ENCODE results near the gene GGTLC2. TPM values are rescaled to one million over a fixed set of nuclear protein-coding genes. Genes with fewer than 3 reads are reported as not detected.

The GGTLC2 gene
- total RNA-seq, 1 donor from 2014 or later, result not detected

GRCh38 chr22:22689621-22690345 is 45.4 kb downstream of the GGTLC2 start:
- H3K36me3 ChIP-seq, result no peaks in the 10 kb centered on the region
- no peak for DNase-seq
- H3K4me1 ChIP-seq, result no peaks in the 10 kb centered on the region
- H3K27ac ChIP-seq (replicated peaks), result no peak overlapping the region
- peaks cover 3% of the 10 kb centered on the region for H3K27me3 ChIP-seq (ENCODE audit: low read depth)
- intact Hi-C loops (cut with micrococcal nuclease), result no loop called here
- TF ChIP-seq CTCF (IDR thresholded peaks at IDR 0.05; ENCODE audit: borderline replicate concordance), result no peak
- no peak overlapping the region for H3K4me3 ChIP-seq
- H3K9me3 ChIP-seq (replicated peaks), result no peaks in the 10 kb centered on the region

GRCh38 chr22:22691055-22691454 is 46.6 kb downstream of the GGTLC2 start:
- no peak for TF ChIP-seq CTCF (IDR thresholded peaks at IDR 0.05; ENCODE audit: borderline replicate concordance)
- Histone ChIP-seq H3K4me1 (no peaks in the 10 kb centered on the region), H3K36me3 (no peaks in the 10 kb centered on the region), H3K27ac (replicated peaks) (no peak overlapping the region), H3K9me3 (replicated peaks) (no peaks in the 10 kb centered on the region), H3K27me3 (ENCODE audit: low read depth) (peaks cover 13% of the 10 kb centered on the region), H3K4me3 (no peak overlapping the region)
- DNase-seq, result no peak
- intact Hi-C loops (cut with micrococcal nuclease), result no loop called here

GRCh38 chr22:22691716-22692701 is 47.6 kb downstream of the GGTLC2 start:
- H3K4me3 ChIP-seq, result no peak overlapping the region
- no peak for DNase-seq
- no peaks in the 10 kb centered on the region for H3K4me1 ChIP-seq
- intact Hi-C loops (cut with micrococcal nuclease), result no loop called here
- H3K9me3 ChIP-seq (replicated peaks), result no peaks in the 10 kb centered on the region
- no peaks in the 10 kb centered on the region for H3K36me3 ChIP-seq
- TF ChIP-seq CTCF (IDR thresholded peaks at IDR 0.05; ENCODE audit: borderline replicate concordance), result no peak
- no peak overlapping the region for H3K27ac ChIP-seq (replicated peaks)
- peaks cover 15% of the 10 kb centered on the region for H3K27me3 ChIP-seq (ENCODE audit: low read depth)

- Histone ChIP-seq H3K9me3 (replicated peaks) (no peaks in the 10 kb centered on the region), H3K27ac (replicated peaks) (no peak overlapping the region), H3K36me3 (no peaks in the 10 kb centered on the region), H3K4me1 (no peaks in the 10 kb centered on the region), H3K27me3 (ENCODE audit: low read depth) (peaks cover 15% of the 10 kb centered on the region), H3K4me3 (no peak overlapping the region)
- intact Hi-C loops (cut with micrococcal nuclease), result no loop called here
- DNase-seq, result no peak
- TF ChIP-seq CTCF (IDR thresholded peaks at IDR 0.05; ENCODE audit: borderline replicate concordance), result peak; percentile 27
These were observed 48.5 kb downstream of the GGTLC2 start for GRCh38 chr22:22692707-22693530.

- H3K36me3 ChIP-seq, result no peaks in the 10 kb centered on the region
- H3K4me3 ChIP-seq, result no peak overlapping the region
- TF ChIP-seq CTCF (IDR thresholded peaks at IDR 0.05; ENCODE audit: borderline replicate concordance), result no peak
- no peaks in the 10 kb centered on the region for H3K9me3 ChIP-seq (replicated peaks)
- intact Hi-C loops (cut with micrococcal nuclease), result no loop called here
- H3K27ac ChIP-seq (replicated peaks), result no peak overlapping the region
- H3K4me1 ChIP-seq, result no peaks in the 10 kb centered on the region
- H3K27me3 ChIP-seq (ENCODE audit: low read depth), result peaks cover 20% of the 10 kb centered on the region
- DNase-seq, result no peak
These were observed 49.1 kb downstream of the GGTLC2 start for GRCh38 chr22:22693531-22693884.
